RWPE1 (cell line): ENCODE results near the gene ZNF740.

Source experiments
- CTCF ChIA-PET: fragments of 350-600 bp; sonication (Branson Sonifier 250); formaldehyde crosslinking; extraction: SDS; loops from one replicate; lab custom pipeline; 2021; lab: Yijun Ruan, JAX
- POLR2A ChIA-PET: fragments of 400-600 bp; formaldehyde crosslinking; extraction: SDS; loops from one replicate; lab custom pipeline; 2020; ENCODE audit warnings: antibody characterized with exemption; ENCODE audit not compliant: low non-redundant PET; lab: Yijun Ruan, JAX
- DNase-seq: peaks from one replicate; pipeline ENCODE4 v3.0.0; 2012; ENCODE audit warnings: low spot score
- H3K27ac ChIP-seq: fragments of 450-650 bp; 2 replicates; pipeline ENCODE4 v1.5.1; 2017
- TF ChIP-seq, protein P1 (sequence below): fragments of 450-650 bp; conservative IDR thresholded peaks from 2 replicates; pipeline ENCODE4 v1.5.1; 2017; ENCODE audit warnings: low read depth, mild to moderate bottlenecking

Gene ZNF740, protein sequence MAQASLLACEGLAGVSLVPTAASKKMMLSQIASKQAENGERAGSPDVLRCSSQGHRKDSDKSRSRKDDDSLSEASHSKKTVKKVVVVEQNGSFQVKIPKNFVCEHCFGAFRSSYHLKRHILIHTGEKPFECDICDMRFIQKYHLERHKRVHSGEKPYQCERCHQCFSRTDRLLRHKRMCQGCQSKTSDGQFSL

GRCh38 chr12:53180220-53180930, at the start of gene ZNF740, which contains the start of gene CSAD:
TSS of gene ZNF740 (plus strand) at chr12:53180722. CDS start at chr12:53181984, 1,262 bp downstream.
TSS of gene CSAD (minus strand) at chr12:53180925. CDS start at chr12:53173470, 7,455 bp downstream.
- DNase-seq: peak; percentile 95
- TF ChIP-seq, protein P1, sequence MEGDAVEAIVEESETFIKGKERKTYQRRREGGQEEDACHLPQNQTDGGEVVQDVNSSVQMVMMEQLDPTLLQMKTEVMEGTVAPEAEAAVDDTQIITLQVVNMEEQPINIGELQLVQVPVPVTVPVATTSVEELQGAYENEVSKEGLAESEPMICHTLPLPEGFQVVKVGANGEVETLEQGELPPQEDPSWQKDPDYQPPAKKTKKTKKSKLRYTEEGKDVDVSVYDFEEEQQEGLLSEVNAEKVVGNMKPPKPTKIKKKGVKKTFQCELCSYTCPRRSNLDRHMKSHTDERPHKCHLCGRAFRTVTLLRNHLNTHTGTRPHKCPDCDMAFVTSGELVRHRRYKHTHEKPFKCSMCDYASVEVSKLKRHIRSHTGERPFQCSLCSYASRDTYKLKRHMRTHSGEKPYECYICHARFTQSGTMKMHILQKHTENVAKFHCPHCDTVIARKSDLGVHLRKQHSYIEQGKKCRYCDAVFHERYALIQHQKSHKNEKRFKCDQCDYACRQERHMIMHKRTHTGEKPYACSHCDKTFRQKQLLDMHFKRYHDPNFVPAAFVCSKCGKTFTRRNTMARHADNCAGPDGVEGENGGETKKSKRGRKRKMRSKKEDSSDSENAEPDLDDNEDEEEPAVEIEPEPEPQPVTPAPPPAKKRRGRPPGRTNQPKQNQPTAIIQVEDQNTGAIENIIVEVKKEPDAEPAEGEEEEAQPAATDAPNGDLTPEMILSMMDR: no peak
- ChIA-PET POLR2A (no interaction called here), CTCF (interaction anchor here (0.6 to 1.1 kb wide), 4 partner anchors 17 to 115 kb away, joined by 4 to 6 read pairs (median 4); no protein-coding TSS in a partner anchor)
- H3K27ac ChIP-seq: peak within 1 kb of the TSS; percentile 98

GRCh38 chr12:53131844-53132243, 48.7 kb upstream of the ZNF740 start:
- TF ChIP-seq, protein P1: no peak
- ChIA-PET CTCF (no interaction called here), POLR2A (no interaction called here)
- DNase-seq: no peak
- no peak overlapping the region for H3K27ac ChIP-seq

- no peak for DNase-seq
- TF ChIP-seq, protein P1: no peak
- ChIA-PET POLR2A (no interaction called here), CTCF (no interaction called here)
- H3K27ac ChIP-seq: no peak overlapping the region
These were observed 46.8 kb upstream of the ZNF740 start for GRCh38 chr12:53133722-53134121.

DNA sequence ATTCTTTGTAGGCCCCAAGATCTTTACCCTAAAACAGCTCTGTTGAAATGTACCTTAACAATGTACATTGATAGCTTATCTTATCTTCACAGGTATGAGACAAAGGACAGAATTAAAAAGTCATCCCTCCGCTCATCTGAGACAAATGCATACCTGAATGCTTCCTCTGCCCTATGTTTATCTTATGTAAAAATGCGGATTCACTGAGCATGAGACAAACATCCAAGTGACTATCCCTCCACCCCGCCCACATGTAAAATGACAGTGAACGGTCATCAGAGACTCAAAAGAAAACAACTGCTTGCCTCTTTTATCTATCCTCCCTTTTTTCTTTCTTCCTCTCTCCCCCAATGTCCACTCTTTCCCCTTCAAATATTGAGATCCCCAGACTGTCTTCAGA, 37.2 kb upstream of the ZNF740 start:
- TF ChIP-seq, protein P1: no peak
- no peak for DNase-seq
- ChIA-PET POLR2A (no interaction called here), CTCF (interaction anchor here (0.6 kb wide), 1 partner anchor 90 kb away, joined by 3 read pairs; no protein-coding TSS in a partner anchor)
- H3K27ac ChIP-seq: no peak overlapping the region

- no peak for DNase-seq
- ChIA-PET CTCF (no interaction called here), POLR2A (no interaction called here)
- no peak overlapping the region for H3K27ac ChIP-seq
- TF ChIP-seq, protein P1: no peak
These were observed 34.9 kb upstream of the ZNF740 start for GRCh38 chr12:53145383-53146260.

DNA sequence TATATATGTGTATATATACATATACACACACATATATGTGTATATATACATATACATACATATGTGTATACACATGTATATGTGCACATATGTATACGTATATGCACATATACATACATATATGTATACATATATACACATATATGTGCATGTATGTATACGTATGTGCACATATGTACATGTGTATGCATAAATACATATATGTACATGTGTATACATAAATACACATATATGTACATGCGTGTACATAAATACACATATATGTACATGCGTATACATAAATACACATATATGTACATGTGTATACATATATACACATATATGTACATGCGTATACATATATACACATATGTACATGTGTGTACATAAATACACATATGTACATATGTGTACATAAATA, 33.3 kb upstream of the ZNF740 start:
- POLR2A ChIA-PET: no interaction called here
- no peak for DNase-seq
- no peak overlapping the region for H3K27ac ChIP-seq
- CTCF ChIA-PET: no interaction called here
- TF ChIP-seq, protein P1: no peak
